ENCODE data around the gene SLC1A3.

Gene SLC1A3

DNA sequence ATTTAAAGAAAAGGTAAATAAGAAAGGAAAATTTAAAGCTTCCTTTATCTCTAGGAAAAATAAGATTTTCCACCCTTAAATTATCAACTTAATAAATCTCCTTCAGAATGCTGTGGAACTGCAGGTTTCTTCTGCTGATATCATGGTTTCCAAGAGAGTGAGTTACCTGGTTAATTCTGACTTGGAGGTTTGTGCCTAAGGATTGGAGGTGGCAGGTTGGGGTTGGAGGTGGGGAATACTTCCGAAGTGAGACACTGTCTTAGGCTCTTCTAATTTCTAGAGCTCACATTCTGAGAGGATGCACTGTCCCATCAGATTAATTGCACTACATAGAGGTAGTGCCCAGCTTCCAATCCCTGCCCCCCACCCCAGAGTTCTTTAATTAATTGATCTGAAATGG lies 31.1 kb downstream of the SLC1A3 start:
- Histone ChIP-seq H3K9ac (ENCODE audit: low read length) (no peak overlapping the region), H3F3A (ENCODE audit: insufficient read depth, low read length) (no peaks in the 10 kb centered on the region), H3K36me3 (replicated peaks; ENCODE audit: insufficient read depth, low read length) (no peaks in the 10 kb centered on the region), H3K27me3 (replicated peaks; ENCODE audit: insufficient read depth, low read length) (no peaks in the 10 kb centered on the region), H4K20me1 (ENCODE audit: insufficient read depth, low read length) (no peaks in the 10 kb centered on the region), H3K4me3 (ENCODE audit: low read length) (no peak overlapping the region), H3K9me2 (replicated peaks; ENCODE audit: insufficient read depth, low read length) (no peaks in the 10 kb centered on the region), H3K4me2 (ENCODE audit: low read depth, low read length) (no peak overlapping the region), H2AFZ (ENCODE audit: low read length) (no peak overlapping the region), H3K27ac (ENCODE audit: low read length) (no peak overlapping the region), H3K4me1 (ENCODE audit: low read length) (no peaks in the 10 kb centered on the region), H3K79me2 (ENCODE audit: low read length) (no peaks in the 10 kb centered on the region), H3K9me3 (replicated peaks; ENCODE audit: insufficient read depth, low read length) (no peaks in the 10 kb centered on the region)
- TF ChIP-seq EZH2phosphoT487 (IDR thresholded peaks at IDR 0.05; ENCODE audit: low read length) (no peak), EZH2 (optimal IDR thresholded peaks at IDR 0.05; ENCODE audit: low read depth, low read length) (no peak)
- TF ChIP-seq, protein P1, sequence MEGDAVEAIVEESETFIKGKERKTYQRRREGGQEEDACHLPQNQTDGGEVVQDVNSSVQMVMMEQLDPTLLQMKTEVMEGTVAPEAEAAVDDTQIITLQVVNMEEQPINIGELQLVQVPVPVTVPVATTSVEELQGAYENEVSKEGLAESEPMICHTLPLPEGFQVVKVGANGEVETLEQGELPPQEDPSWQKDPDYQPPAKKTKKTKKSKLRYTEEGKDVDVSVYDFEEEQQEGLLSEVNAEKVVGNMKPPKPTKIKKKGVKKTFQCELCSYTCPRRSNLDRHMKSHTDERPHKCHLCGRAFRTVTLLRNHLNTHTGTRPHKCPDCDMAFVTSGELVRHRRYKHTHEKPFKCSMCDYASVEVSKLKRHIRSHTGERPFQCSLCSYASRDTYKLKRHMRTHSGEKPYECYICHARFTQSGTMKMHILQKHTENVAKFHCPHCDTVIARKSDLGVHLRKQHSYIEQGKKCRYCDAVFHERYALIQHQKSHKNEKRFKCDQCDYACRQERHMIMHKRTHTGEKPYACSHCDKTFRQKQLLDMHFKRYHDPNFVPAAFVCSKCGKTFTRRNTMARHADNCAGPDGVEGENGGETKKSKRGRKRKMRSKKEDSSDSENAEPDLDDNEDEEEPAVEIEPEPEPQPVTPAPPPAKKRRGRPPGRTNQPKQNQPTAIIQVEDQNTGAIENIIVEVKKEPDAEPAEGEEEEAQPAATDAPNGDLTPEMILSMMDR (IDR thresholded peaks at IDR 0.05; ENCODE audit: low read length) = no peak
- DNase-seq = no peak

DNA sequence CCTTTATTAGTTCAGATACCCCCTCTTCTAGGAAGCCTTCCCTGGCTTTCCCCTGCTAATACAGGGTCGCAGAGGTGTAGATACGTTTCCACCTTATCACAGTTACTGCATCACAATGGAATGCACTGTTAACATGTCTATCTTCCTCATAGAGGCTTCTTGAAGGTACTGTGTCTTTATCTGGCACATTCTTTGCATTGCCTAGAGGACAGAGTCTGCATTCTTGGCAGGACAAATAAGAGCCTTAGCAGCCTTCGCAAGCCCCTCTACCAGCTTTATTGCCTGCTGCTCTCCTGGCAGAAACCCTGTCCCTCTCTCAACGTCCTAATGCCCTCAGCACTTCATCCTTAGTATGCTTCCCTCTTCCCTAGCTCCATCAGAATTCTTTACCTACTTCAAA lies 31.6 kb downstream of the SLC1A3 start:
- H3K9me3 ChIP-seq (replicated peaks; ENCODE audit: insufficient read depth, low read length) = no peaks in the 10 kb centered on the region
- no peak overlapping the region for H3K4me3 ChIP-seq (ENCODE audit: low read length)
- H3K27ac ChIP-seq (ENCODE audit: low read length) = no peak overlapping the region
- H2AFZ ChIP-seq (ENCODE audit: low read length) = no peak overlapping the region
- H3K79me2 ChIP-seq (ENCODE audit: low read length) = no peaks in the 10 kb centered on the region
- H3K9ac ChIP-seq (ENCODE audit: low read length) = no peak overlapping the region
- H3K9me2 ChIP-seq (replicated peaks; ENCODE audit: insufficient read depth, low read length) = no peaks in the 10 kb centered on the region
- H4K20me1 ChIP-seq (ENCODE audit: insufficient read depth, low read length) = no peaks in the 10 kb centered on the region
- no peak overlapping the region for H3K4me2 ChIP-seq (ENCODE audit: low read depth, low read length)
- H3K4me1 ChIP-seq (ENCODE audit: low read length) = no peaks in the 10 kb centered on the region
- no peaks in the 10 kb centered on the region for H3F3A ChIP-seq (ENCODE audit: insufficient read depth, low read length)
- TF ChIP-seq EZH2phosphoT487 (IDR thresholded peaks at IDR 0.05; ENCODE audit: low read length) (no peak), EZH2 (optimal IDR thresholded peaks at IDR 0.05; ENCODE audit: low read depth, low read length) (no peak)
- TF ChIP-seq, protein P1 (IDR thresholded peaks at IDR 0.05; ENCODE audit: low read length) = no peak
- no peaks in the 10 kb centered on the region for H3K27me3 ChIP-seq (replicated peaks; ENCODE audit: insufficient read depth, low read length)
- DNase-seq = no peak
- no peaks in the 10 kb centered on the region for H3K36me3 ChIP-seq (replicated peaks; ENCODE audit: insufficient read depth, low read length)

DNA sequence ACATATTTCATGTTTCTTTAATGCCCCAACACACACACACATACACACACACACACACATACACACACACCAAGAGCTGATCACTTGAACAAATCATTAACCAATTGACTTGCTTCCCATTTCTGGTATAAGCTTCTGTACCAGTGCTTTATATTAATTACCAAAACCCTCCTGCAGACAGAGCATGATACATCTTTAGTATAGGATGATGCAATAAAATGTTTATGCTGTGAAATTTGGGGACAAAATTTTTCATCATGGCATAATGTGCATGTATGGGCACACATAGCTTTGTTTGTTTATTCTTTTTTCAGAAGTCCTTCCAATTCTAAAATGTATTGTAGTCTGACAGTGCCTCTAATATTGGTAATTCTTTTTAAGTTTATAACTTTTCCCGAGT lies 34.5 kb downstream of the SLC1A3 start:
- Histone ChIP-seq H3K9ac (ENCODE audit: low read length) (no peak overlapping the region), H3K9me3 (replicated peaks; ENCODE audit: insufficient read depth, low read length) (no peaks in the 10 kb centered on the region), H2AFZ (ENCODE audit: low read length) (no peak overlapping the region), H3K27ac (ENCODE audit: low read length) (no peak overlapping the region), H3K36me3 (replicated peaks; ENCODE audit: insufficient read depth, low read length) (no peaks in the 10 kb centered on the region), H3K4me3 (ENCODE audit: low read length) (no peak overlapping the region), H3K79me2 (ENCODE audit: low read length) (no peaks in the 10 kb centered on the region), H3K4me2 (ENCODE audit: low read depth, low read length) (no peak overlapping the region), H3K27me3 (replicated peaks; ENCODE audit: insufficient read depth, low read length) (no peaks in the 10 kb centered on the region), H4K20me1 (ENCODE audit: insufficient read depth, low read length) (no peaks in the 10 kb centered on the region), H3F3A (ENCODE audit: insufficient read depth, low read length) (no peaks in the 10 kb centered on the region), H3K9me2 (replicated peaks; ENCODE audit: insufficient read depth, low read length) (no peaks in the 10 kb centered on the region), H3K4me1 (ENCODE audit: low read length) (no peaks in the 10 kb centered on the region)
- TF ChIP-seq EZH2phosphoT487 (IDR thresholded peaks at IDR 0.05; ENCODE audit: low read length) (no peak), EZH2 (optimal IDR thresholded peaks at IDR 0.05; ENCODE audit: low read depth, low read length) (no peak)
- TF ChIP-seq, protein P1 (IDR thresholded peaks at IDR 0.05; ENCODE audit: low read length) = no peak
- no peak for DNase-seq
